Astrocyte of the spinal cord (primary cell): ENCODE results near the gene DGKD.

ENCODE experiments used
- DNase-seq: peaks from one replicate; pipeline ENCODE4 v3.0.0; 2011; ENCODE audit warnings: low read depth, low spot score
- H3K4me3 ChIP-seq: 2 replicates; pipeline ENCODE4 v1.5.1; 2011; ENCODE audit warnings: low read depth, mild to moderate bottlenecking, low read length, moderate library complexity
- in situ Hi-C: cut with HindIII; loops from 2 replicates; pipeline ENCODE4 v1.10.0; 2017; ENCODE audit warnings: low sequenced_read_pairs
- TF ChIP-seq, protein P1 (sequence below): IDR thresholded peaks from 2 replicates; pipeline ENCODE4 v1.5.1; 2012; ENCODE audit warnings: low read depth, mild to moderate bottlenecking, low read length, inconsistent platforms

DGKD gene

DNA sequence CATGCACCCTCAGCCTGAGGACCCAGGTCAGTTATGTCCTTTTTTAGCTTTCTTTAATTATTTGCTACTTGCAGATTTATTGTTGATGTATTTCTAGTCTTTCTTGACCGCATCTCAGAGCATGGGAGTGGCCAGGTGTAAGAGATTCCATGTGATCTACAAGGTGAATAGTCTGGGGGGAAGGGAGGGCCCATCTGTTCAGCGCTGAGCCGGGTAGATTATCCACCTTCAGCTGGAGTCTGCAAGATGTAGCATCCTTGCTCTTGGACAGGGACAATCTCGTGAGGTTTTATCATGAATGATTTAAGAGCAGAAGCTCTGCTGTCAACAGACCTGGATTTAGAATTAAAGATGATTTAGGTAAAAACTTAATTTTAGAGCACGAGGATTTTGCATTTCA is 12.0 kb upstream of the DGKD start:
- TF ChIP-seq, protein P1, sequence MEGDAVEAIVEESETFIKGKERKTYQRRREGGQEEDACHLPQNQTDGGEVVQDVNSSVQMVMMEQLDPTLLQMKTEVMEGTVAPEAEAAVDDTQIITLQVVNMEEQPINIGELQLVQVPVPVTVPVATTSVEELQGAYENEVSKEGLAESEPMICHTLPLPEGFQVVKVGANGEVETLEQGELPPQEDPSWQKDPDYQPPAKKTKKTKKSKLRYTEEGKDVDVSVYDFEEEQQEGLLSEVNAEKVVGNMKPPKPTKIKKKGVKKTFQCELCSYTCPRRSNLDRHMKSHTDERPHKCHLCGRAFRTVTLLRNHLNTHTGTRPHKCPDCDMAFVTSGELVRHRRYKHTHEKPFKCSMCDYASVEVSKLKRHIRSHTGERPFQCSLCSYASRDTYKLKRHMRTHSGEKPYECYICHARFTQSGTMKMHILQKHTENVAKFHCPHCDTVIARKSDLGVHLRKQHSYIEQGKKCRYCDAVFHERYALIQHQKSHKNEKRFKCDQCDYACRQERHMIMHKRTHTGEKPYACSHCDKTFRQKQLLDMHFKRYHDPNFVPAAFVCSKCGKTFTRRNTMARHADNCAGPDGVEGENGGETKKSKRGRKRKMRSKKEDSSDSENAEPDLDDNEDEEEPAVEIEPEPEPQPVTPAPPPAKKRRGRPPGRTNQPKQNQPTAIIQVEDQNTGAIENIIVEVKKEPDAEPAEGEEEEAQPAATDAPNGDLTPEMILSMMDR: no peak
- H3K4me3 ChIP-seq: no peak overlapping the region
- no peak for DNase-seq
- in situ Hi-C loops: no loop called here

DNA sequence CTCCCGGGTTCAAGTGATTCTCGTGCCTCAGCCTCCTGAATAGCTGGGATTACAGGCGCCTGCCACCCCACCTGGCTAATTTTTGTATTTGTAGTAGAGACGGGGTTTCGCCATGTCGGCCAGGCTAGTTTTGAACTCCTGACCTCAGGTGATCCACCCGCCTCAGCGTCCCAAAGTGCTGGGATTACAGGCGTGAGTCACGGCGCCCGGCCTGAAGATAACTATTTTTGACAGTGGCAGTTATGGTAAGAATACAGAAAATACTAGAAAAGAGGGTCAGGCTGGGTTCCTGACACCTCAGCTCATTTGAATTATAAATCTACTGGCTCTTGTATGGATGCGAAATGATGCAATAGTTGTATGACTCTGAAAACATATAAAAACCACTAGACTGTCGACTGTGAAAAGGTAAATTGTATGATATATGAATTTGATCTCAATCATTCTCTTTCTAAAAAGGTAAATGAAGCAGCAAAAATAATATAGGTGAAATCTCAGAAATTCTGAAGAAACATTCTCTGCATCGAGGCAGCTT is 11.1 kb upstream of the DGKD start:
- in situ Hi-C loops: no loop called here
- H3K4me3 ChIP-seq: no peak overlapping the region
- TF ChIP-seq, protein P1: no peak
- DNase-seq: no peak

DNA sequence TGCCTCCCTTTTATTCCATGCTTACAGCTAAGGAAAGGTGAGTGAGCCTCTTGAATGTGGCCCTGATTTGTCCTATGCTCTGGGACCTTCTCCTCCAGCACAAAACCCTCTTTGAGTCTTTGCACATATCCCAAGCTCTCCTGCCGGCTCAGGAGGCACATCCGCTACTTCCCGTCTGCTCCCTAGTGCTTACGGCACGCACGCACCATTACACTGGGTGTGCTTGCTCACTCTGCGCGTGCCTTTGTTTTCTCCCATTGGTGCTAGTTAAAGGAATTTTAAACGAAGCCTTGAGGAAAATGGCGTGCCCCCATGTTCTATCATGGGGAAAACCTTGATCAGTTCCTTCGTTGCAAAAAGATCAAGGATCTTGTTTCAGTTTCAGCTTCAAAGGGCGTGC is 7.9 kb upstream of the DGKD start:
- in situ Hi-C loops: no loop called here
- no peak for DNase-seq
- H3K4me3 ChIP-seq: no peak overlapping the region
- TF ChIP-seq, protein P1: no peak

GRCh38 chr2:233346930-233347329 is 7.4 kb upstream of the DGKD start:
- in situ Hi-C loops: no loop called here
- no peak overlapping the region for H3K4me3 ChIP-seq
- TF ChIP-seq, protein P1: no peak

GRCh38 chr2:233349005-233349998 is 5.0 kb upstream of the DGKD start:
- no peak for DNase-seq
- TF ChIP-seq, protein P1: no peak
- in situ Hi-C loops: no loop called here
- no peak overlapping the region for H3K4me3 ChIP-seq

More at GRCh38 chr2:233346930-233347329, 7.4 kb upstream of the DGKD start:
- DNase-seq: no peak

GRCh38 chr2:233350708-233351107 is 3.6 kb upstream of the DGKD start:
- DNase-seq: peak; percentile 87
- H3K4me3 ChIP-seq: no peak overlapping the region
- TF ChIP-seq, protein P1: no peak
- in situ Hi-C loops: no loop called here
